Panc1 (cell line): ENCODE data around the gene UBAP2. TPM values are rescaled to one million over a fixed set of nuclear protein-coding genes. Genes with fewer than 3 reads are reported as not detected.

ENCODE experiments used
- ATAC-seq: fragments of 200-7000 bp; cut with Tn5 transposase; 2 replicates; pipeline ENCODE4 v1.9.1; 2020; ENCODE audit warnings: mild to moderate bottlenecking, moderate library complexity
- BruUV-seq: library from RNA; stranded (reverse); fragments of 400-500 nt; replicated peaks from 2 replicates; lab custom pipeline; 2021; lab: Mats Ljungman, UMichigan
- CTCF ChIA-PET: fragments of 300-600 bp; sonication (Branson Sonifier 250); formaldehyde crosslinking; loops from one replicate; lab custom pipeline; 2022; ENCODE audit warnings: antibody characterized with exemption; lab: Charles Lee
- POLR2A ChIA-PET: fragments of 300-600 bp; sonication (Branson Sonifier 250); formaldehyde crosslinking; loops from one replicate; lab custom pipeline; 2022; ENCODE audit warnings: antibody characterized with exemption; lab: Charles Lee
- DNase-seq: peaks from one replicate; pipeline ENCODE4 v3.0.0-alpha.2; 2010; ENCODE audit warnings: low read depth, low spot score
- H3K27ac ChIP-seq: 2 replicates; pipeline ENCODE4 v1.5.1; 2011; ENCODE audit warnings: mild to moderate bottlenecking, low read length, inconsistent platforms
- H3K27me3 ChIP-seq: fragments of 200-500 bp; sonication (Bioruptor generic); 2 replicates; pipeline ENCODE4 v1.6.0; 2014; ENCODE audit warnings: low read length, inconsistent platforms; ENCODE audit not compliant: control insufficient read depth, insufficient read depth
- H3K36me3 ChIP-seq: fragments of 200-500 bp; sonication (Bioruptor generic); 2 replicates; pipeline ENCODE4 v1.5.1; 2014; ENCODE audit warnings: inconsistent platforms, mild to moderate bottlenecking, low read length, moderate library complexity; ENCODE audit not compliant: control insufficient read depth, insufficient read depth
- H3K4me1 ChIP-seq: 2 replicates; pipeline ENCODE4 v1.5.1; 2011; ENCODE audit warnings: inconsistent platforms, mild to moderate bottlenecking, low read length, moderate library complexity; ENCODE audit not compliant: control insufficient read depth, insufficient read depth
- H3K4me3 ChIP-seq, 2 experiments: 2 replicates each; pipeline ENCODE4 v1.5.1; 2011 to 2012; ENCODE audit warnings: low read depth in 2 of 2, low read length in 2 of 2, mild to moderate bottlenecking in 2 of 2, inconsistent platforms in 1 of 2, moderate library complexity in 1 of 2
- H3K9me3 ChIP-seq: fragments of 200-500 bp; sonication (Bioruptor generic); 2 replicates; pipeline ENCODE4 v1.5.1; 2014; ENCODE audit warnings: low read depth, mild to moderate bottlenecking, inconsistent platforms, low read length, moderate library complexity; ENCODE audit not compliant: control insufficient read depth, insufficient read depth
- POLR2AphosphoS5 ChIP-seq: IDR thresholded peaks from 2 replicates; pipeline ENCODE4 v1.6.1; 2012; ENCODE audit warnings: mild to moderate bottlenecking, low read depth, low read length, moderate library complexity
- SIN3A ChIP-seq: IDR thresholded peaks from 2 replicates; pipeline ENCODE4 v1.6.1; 2012; ENCODE audit warnings: low read depth, mild to moderate bottlenecking, low read length, moderate library complexity, borderline replicate concordance; ENCODE audit not compliant: insufficient read depth
- TCF7L2 ChIP-seq: IDR thresholded peaks from 2 replicates; pipeline ENCODE4 v1.6.1; 2011; ENCODE audit warnings: mild to moderate bottlenecking, low read depth, low read length, inconsistent platforms
- in situ Hi-C: cut with HindIII; loops from 2 replicates; pipeline ENCODE4 v1.10.0; 2016; ENCODE audit warnings: low sequenced_read_pairs, low pct_unique_long_range_greater_than_20kb
- intact Hi-C: fragments of 100-400 bp; cut with micrococcal nuclease; formaldehyde crosslinking; loops from one replicate; pipeline ENCODE4 v1.10.0; 2022; ENCODE audit not compliant: unreplicated experiment
- total RNA-seq: library from RNA; stranded (reverse); gene quantifications from one replicate; pipeline ENCODE4 v1.2.1, GENCODE V29; 2021; ENCODE audit not compliant: unreplicated experiment
- TF ChIP-seq, protein P1 (sequence below), 2 experiments: IDR thresholded peaks; 2 replicates each; pipeline ENCODE4 v1.6.1; 2011 to 2012; ENCODE audit warnings: low read depth in 2 of 2, control low read depth in 1 of 2, low read length in 1 of 2, mild to moderate bottlenecking in 1 of 2, moderate library complexity in 1 of 2; ENCODE audit not compliant: insufficient read depth in 1 of 2
- TF ChIP-seq, protein P2 (sequence below): fragments of 450-650 bp; IDR thresholded peaks from 2 replicates; pipeline ENCODE4 v1.5.1; 2017; ENCODE audit warnings: mild to moderate bottlenecking

UBAP2 gene
- total RNA-seq, 1 experiment from 2014 or later, result 94.6 TPM

GRCh38 chr9:33959725-33960124 is 89.0 kb downstream of the UBAP2 start:
- H3K27ac ChIP-seq, result no peak overlapping the region
- no peaks in the 10 kb centered on the region for H3K4me1 ChIP-seq
- no peaks in the 10 kb centered on the region for H3K9me3 ChIP-seq
- no peak for ATAC-seq
- BruUV-seq, result no TSS peak
- H3K27me3 ChIP-seq, result no peaks in the 10 kb centered on the region
- CTCF ChIA-PET, result interaction anchor here (0.6 kb wide), 1 partner anchor 30 kb away, joined by 3 read pairs; no protein-coding TSS in a partner anchor
- DNase-seq, result no peak
- intact Hi-C loops (no loop called here), in situ Hi-C loops (no loop called here)
- no peak overlapping the region for H3K4me3 ChIP-seq
- H3K36me3 ChIP-seq, result peaks cover 31% of the 10 kb centered on the region
- TF ChIP-seq POLR2AphosphoS5, result no peak
- TF ChIP-seq, protein P1, sequence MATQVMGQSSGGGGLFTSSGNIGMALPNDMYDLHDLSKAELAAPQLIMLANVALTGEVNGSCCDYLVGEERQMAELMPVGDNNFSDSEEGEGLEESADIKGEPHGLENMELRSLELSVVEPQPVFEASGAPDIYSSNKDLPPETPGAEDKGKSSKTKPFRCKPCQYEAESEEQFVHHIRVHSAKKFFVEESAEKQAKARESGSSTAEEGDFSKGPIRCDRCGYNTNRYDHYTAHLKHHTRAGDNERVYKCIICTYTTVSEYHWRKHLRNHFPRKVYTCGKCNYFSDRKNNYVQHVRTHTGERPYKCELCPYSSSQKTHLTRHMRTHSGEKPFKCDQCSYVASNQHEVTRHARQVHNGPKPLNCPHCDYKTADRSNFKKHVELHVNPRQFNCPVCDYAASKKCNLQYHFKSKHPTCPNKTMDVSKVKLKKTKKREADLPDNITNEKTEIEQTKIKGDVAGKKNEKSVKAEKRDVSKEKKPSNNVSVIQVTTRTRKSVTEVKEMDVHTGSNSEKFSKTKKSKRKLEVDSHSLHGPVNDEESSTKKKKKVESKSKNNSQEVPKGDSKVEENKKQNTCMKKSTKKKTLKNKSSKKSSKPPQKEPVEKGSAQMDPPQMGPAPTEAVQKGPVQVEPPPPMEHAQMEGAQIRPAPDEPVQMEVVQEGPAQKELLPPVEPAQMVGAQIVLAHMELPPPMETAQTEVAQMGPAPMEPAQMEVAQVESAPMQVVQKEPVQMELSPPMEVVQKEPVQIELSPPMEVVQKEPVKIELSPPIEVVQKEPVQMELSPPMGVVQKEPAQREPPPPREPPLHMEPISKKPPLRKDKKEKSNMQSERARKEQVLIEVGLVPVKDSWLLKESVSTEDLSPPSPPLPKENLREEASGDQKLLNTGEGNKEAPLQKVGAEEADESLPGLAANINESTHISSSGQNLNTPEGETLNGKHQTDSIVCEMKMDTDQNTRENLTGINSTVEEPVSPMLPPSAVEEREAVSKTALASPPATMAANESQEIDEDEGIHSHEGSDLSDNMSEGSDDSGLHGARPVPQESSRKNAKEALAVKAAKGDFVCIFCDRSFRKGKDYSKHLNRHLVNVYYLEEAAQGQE (IDR thresholded peaks at IDR 0.05; ENCODE audit: insufficient read depth in 1 of 2, low read depth in 2 of 2, low read length in 1 of 2), result no peak
- TF ChIP-seq, protein P2, sequence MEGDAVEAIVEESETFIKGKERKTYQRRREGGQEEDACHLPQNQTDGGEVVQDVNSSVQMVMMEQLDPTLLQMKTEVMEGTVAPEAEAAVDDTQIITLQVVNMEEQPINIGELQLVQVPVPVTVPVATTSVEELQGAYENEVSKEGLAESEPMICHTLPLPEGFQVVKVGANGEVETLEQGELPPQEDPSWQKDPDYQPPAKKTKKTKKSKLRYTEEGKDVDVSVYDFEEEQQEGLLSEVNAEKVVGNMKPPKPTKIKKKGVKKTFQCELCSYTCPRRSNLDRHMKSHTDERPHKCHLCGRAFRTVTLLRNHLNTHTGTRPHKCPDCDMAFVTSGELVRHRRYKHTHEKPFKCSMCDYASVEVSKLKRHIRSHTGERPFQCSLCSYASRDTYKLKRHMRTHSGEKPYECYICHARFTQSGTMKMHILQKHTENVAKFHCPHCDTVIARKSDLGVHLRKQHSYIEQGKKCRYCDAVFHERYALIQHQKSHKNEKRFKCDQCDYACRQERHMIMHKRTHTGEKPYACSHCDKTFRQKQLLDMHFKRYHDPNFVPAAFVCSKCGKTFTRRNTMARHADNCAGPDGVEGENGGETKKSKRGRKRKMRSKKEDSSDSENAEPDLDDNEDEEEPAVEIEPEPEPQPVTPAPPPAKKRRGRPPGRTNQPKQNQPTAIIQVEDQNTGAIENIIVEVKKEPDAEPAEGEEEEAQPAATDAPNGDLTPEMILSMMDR, result no peak
- POLR2A ChIA-PET, result interaction anchor here (0.6 kb wide), 1 partner anchor 29 kb away, joined by 9 read pairs; no protein-coding TSS in a partner anchor

GRCh38 chr9:33956544-33956943 is 92.1 kb downstream of the UBAP2 start:
- Histone ChIP-seq H3K4me1 (no peaks in the 10 kb centered on the region), H3K36me3 (peaks cover 37% of the 10 kb centered on the region), H3K27ac (no peak overlapping the region), H3K27me3 (no peaks in the 10 kb centered on the region), H3K9me3 (no peaks in the 10 kb centered on the region), H3K4me3 (no peak overlapping the region)
- no TSS peak for BruUV-seq
- POLR2A ChIA-PET, result no interaction called here
- CTCF ChIA-PET, result no interaction called here
- ATAC-seq, result no peak
- in situ Hi-C loops, result no loop called here
- DNase-seq, result no peak
- TF ChIP-seq TCF7L2 (no peak), POLR2AphosphoS5 (no peak), SIN3A (no peak)
- TF ChIP-seq, protein P1 (IDR thresholded peaks at IDR 0.05; ENCODE audit: insufficient read depth in 1 of 2, low read depth in 2 of 2, low read length in 1 of 2), result no peak
- TF ChIP-seq, protein P2, result no peak
- intact Hi-C loops, result no loop called here
